Spleen (tissue), 11 donors: Measurements from ENCODE around the gene CCDC188. TPM values are rescaled to one million over a fixed set of nuclear protein-coding genes. Genes with fewer than 3 reads are reported as not detected.
A peak's percentile ranks its signal among the peaks of the same experiment; 100 is the strongest.

ENCODE experiments used
- DNase-seq: peaks from one replicate; pipeline ENCODE4 v3.0.0-alpha.2; 2020
- H3K27ac ChIP-seq, 8 donors: fragments of 200-600 bp; sonication (generic) in 7 of 8; 1 replicate in 4 of 8; 2 replicates in 4 of 8; pipeline versions ENCODE4 v1.5.0 to v1.8.0; 2016 to 2021; ENCODE audit warnings: inconsistent platforms in 4 of 8, mild to moderate bottlenecking in 4 of 8, moderate library complexity in 1 of 8
- H3K27me3 ChIP-seq, 7 donors: fragments of 200-600 bp; sonication (generic) in 6 of 7; replicated peaks in 1 of 7; 1 replicate in 4 of 7; 2 replicates in 3 of 7; pipeline versions ENCODE4 v1.5.0 to v1.8.0; 2016 to 2021; ENCODE audit warnings: inconsistent platforms in 3 of 7, mild to moderate bottlenecking in 1 of 7
- H3K36me3 ChIP-seq, 6 donors: fragments of 200-600 bp; sonication (generic) in 5 of 6; 1 replicate in 4 of 6; 2 replicates in 2 of 6; pipeline versions ENCODE4 v1.5.0 to v1.8.0; 2016 to 2021; ENCODE audit warnings: inconsistent platforms in 2 of 6
- H3K4me1 ChIP-seq, 6 donors: fragments of 200-600 bp; sonication (generic) in 5 of 6; 1 replicate in 3 of 6; 2 replicates in 3 of 6; pipeline versions ENCODE4 v1.5.0 to v1.8.0; 2016 to 2021; ENCODE audit warnings: inconsistent platforms in 3 of 6
- H3K4me3 ChIP-seq, 8 donors: fragments of 200-600 bp; sonication (generic) in 7 of 8; 1 replicate in 4 of 8; 2 replicates in 4 of 8; pipeline versions ENCODE4 v1.5.0 to v1.8.0; 2016 to 2021; ENCODE audit warnings: inconsistent platforms in 4 of 8, mild to moderate bottlenecking in 4 of 8, moderate library complexity in 2 of 8
- H3K9me3 ChIP-seq, 8 donors: fragments of 200-600 bp; sonication (generic) in 7 of 8; 1 replicate in 4 of 8; 2 replicates in 4 of 8; pipeline versions ENCODE4 v1.5.0 to v1.8.0; 2016 to 2021; ENCODE audit warnings: inconsistent platforms in 4 of 8
- POLR2A ChIP-seq, 3 donors: fragments of 450-650 bp; IDR thresholded peaks; one replicate each; pipeline ENCODE4 v1.5.1; 2017; ENCODE audit warnings: antibody characterized with exemption in 3 of 3, mild to moderate bottlenecking in 1 of 3
- POLR2AphosphoS5 ChIP-seq, 3 donors: sonication (generic); formaldehyde crosslinking; IDR thresholded peaks; one replicate each; pipeline ENCODE4 v1.5.1; 2017; ENCODE audit warnings: antibody characterized with exemption in 3 of 3
- WGBS, 5 donors: extraction: QIAGEN DNeasy Blood & Tissue Kit in 3 of 5; methylation state at CpG; one replicate each; pipeline versions ENCODE4 v1.1.5 to v1.1.7; 2013 to 2018; 5-methylcytosine and 5-hydroxymethylcytosine counted together
- intact Hi-C: fragments of 100-400 bp; cut with DNase I; formaldehyde crosslinking; loops from one replicate; pipeline ENCODE4 v1.15.0; 2023; ENCODE audit warnings: low total_unique reads
- polyA plus RNA-seq, 3 donors: library from polyadenylated mRNA; stranded (reverse); fragments of 200-250 nt; gene quantifications; one replicate each; pipeline ENCODE4 v1.2.1, GENCODE V29; 2013
- total RNA-seq, 7 donors: library from RNA; depleted of rRNA in 3 of 7; stranded (reverse); fragments of >200 nt in 3 of 7; fragmentation: NEBNext Ultra II Directional in 4 of 7; extraction: Animal tissue kit (Norgen Biotek cat#: 25700) in 4 of 7; gene quantifications; one replicate each; pipeline versions ENCODE4 v1.1.0 to v1.2.1, GENCODE V29; 2016 to 2021
- TF ChIP-seq, protein P1 (sequence below), 11 experiments: fragments of 200-600 bp in 7 of 11; fragments of 450-650 bp in 4 of 11; sonication (generic) in 4 of 11; IDR thresholded peaks in 8 of 11; conservative IDR thresholded peaks in 3 of 11; 1 replicate in 7 of 11; 2 replicates in 4 of 11; pipeline versions ENCODE4 v1.4.0 to v1.8.0; 2016 to 2021; ENCODE audit warnings: antibody characterized with exemption in 11 of 11, inconsistent platforms in 4 of 11, mild to moderate bottlenecking in 1 of 11
- donor health status: healthy with polysubstance abuse.
- donor health status: DM: no; HTN: no; CAD: no; lungs with moderate emphysema.
- donor health status: DM: no; HTN: no; CAD: no.
- donor health status: Bipolar disorder and iron deficiency.
- donor health status: healthy.
- donor health status: DM: no; HTN: no; CAD: no.
- donor health status: DM: yes; HTN: yes; CAD: no.

The CCDC188 gene
- total and polyA plus RNA-seq, 10 donors, result 0.29 to 7.6 (median 1.8) TPM; not detected in 1

DNA sequence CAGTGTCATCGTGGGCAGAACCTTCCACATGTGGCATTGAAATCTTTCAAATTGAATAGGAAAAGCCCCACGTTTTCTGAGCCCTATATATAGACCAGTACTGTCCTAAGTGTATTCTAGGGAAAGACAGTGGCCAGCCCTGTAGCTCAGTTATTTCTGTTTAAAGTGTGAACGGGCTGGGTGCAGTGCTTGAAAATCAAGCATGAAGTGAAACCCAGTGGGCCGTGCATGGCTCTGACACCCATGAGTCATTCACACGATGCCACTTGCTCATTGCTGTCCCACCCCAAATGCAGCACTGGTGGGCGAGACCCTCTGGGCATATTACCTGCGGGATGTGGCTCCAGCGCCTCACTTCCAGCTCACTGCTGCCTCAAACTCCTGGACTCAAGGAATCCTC is 29.8 kb upstream of the CCDC188 start:
- intact Hi-C loops, result no loop called here
- no peaks in the 10 kb centered on the region for H3K9me3 ChIP-seq
- H3K4me1 ChIP-seq, result no peaks in the 10 kb centered on the region
- no peaks in the 10 kb centered on the region for H3K27me3 ChIP-seq
- no peak overlapping the region for H3K4me3 ChIP-seq
- DNase-seq, result no peak
- 63 to 75% (median 68%) methylated on average over 7 to 8 of the region's 8 CpGs for WGBS, 5 donors
- no peaks in the 10 kb centered on the region for H3K36me3 ChIP-seq
- TF ChIP-seq, protein P1, sequence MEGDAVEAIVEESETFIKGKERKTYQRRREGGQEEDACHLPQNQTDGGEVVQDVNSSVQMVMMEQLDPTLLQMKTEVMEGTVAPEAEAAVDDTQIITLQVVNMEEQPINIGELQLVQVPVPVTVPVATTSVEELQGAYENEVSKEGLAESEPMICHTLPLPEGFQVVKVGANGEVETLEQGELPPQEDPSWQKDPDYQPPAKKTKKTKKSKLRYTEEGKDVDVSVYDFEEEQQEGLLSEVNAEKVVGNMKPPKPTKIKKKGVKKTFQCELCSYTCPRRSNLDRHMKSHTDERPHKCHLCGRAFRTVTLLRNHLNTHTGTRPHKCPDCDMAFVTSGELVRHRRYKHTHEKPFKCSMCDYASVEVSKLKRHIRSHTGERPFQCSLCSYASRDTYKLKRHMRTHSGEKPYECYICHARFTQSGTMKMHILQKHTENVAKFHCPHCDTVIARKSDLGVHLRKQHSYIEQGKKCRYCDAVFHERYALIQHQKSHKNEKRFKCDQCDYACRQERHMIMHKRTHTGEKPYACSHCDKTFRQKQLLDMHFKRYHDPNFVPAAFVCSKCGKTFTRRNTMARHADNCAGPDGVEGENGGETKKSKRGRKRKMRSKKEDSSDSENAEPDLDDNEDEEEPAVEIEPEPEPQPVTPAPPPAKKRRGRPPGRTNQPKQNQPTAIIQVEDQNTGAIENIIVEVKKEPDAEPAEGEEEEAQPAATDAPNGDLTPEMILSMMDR (IDR thresholded peaks at IDR 0.05 in 8 of 11, conservative IDR thresholded peaks at IDR 0.05 in 3 of 11), result no peak
- no peak for TF ChIP-seq POLR2AphosphoS5 (IDR thresholded peaks at IDR 0.05)
- TF ChIP-seq POLR2A (IDR thresholded peaks at IDR 0.05), result no peak
- no peak overlapping the region for H3K27ac ChIP-seq

DNA sequence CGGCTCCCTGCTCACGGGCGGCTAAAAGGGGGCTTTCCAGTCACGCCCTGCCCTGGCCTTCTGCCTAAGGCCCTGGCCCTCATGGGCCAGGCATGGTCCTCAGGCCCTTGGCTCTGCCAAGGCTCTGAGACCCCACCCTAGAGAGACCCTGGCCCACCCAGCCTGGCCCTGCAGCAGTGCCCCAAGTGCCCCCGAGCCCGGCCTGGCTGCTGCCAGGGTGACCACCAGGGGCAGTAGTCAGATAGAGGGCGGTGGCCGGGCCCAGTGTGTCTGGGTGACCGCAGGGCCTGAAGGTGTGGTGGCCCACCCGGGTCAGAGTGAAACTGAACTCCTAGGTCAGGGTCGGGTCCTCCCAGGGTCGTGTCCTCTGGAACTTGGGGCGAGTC is 29.4 kb upstream of the CCDC188 start:
- Histone ChIP-seq H3K27me3 (no peaks in the 10 kb centered on the region), H3K27ac (no peak overlapping the region), H3K36me3 (no peaks in the 10 kb centered on the region), H3K9me3 (no peaks in the 10 kb centered on the region), H3K4me3 (no peak overlapping the region), H3K4me1 (no peaks in the 10 kb centered on the region)
- no peak for DNase-seq
- intact Hi-C loops, result no loop called here
- WGBS, 5 donors, result 78 to 90% (median 85%) methylated on average over 12 to 13 of the region's 13 CpGs
- no peak for TF ChIP-seq POLR2AphosphoS5 (IDR thresholded peaks at IDR 0.05)
- TF ChIP-seq, protein P1 (IDR thresholded peaks at IDR 0.05 in 8 of 11, conservative IDR thresholded peaks at IDR 0.05 in 3 of 11), result peak in 2 of 11 experiments; percentile 27 to 32

DNA sequence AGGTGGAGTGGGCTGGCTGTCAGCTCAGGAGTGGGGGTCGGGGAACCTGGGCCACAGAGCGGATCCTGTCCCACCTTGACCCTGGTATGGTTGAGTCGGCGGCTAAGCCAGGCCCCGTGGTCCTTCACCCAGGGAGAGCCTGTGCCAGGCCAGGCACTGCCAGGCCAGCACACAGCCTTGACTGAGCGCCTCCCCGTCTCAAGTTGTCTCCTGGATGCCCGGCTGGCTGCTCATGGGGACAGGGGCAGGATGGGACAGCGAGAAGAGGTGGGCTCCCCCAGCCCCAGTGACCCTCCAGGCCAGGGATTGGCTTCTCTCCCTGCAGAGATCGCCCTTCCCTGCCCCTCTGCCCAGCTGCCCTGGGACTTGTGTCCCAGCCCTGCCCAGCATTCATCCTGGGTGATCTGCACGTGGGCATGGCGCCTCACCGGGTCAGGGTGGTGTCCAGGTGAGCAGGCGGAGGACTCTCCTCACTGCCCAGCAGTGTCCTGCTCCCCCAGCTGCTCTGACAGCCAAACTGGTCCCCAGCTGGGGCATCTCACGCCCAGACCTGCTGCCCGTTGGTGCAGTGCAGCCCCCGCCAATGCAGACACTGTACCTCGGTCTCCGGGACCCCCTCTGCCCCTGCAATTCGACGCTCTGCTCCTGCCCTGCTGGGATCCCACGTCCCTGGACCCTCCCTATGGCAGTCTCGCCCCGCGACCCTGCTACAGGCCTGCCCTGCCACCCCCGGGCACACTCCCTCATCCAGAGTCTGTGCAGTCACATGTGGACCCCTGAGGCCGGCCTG is 28.8 kb upstream of the CCDC188 start:
- H3K4me3 ChIP-seq, result no peak overlapping the region
- no peak overlapping the region for H3K27ac ChIP-seq
- 84 to 93% (median 88%) methylated on average over 12 to 27 of the region's 27 CpGs for WGBS, 5 donors
- no peaks in the 10 kb centered on the region for H3K9me3 ChIP-seq
- intact Hi-C loops, result no loop called here
- no peaks in the 10 kb centered on the region for H3K36me3 ChIP-seq
- no peaks in the 10 kb centered on the region for H3K4me1 ChIP-seq
- no peak for TF ChIP-seq POLR2AphosphoS5 (IDR thresholded peaks at IDR 0.05)
- no peak for TF ChIP-seq POLR2A (IDR thresholded peaks at IDR 0.05)
- TF ChIP-seq, protein P1 (IDR thresholded peaks at IDR 0.05 in 8 of 11, conservative IDR thresholded peaks at IDR 0.05 in 3 of 11), result no peak
- DNase-seq, result no peak
- H3K27me3 ChIP-seq, result no peaks in the 10 kb centered on the region

DNA sequence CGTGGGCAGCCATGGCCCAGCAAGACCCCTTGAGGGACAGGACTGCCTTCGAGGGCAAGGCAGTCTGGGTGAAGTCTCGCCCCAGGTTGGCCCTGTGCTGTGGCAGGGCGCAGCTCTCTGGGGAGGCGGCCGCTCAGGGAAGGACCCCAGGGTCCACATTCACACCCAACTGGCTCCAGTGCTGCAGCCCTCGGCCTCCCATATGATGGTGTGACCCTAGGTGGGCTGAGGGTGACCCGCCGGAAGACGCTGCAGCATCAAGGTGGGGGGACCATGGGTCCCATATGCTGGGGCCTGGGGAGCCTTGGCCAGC is 28.0 kb upstream of the CCDC188 start:
- DNase-seq, result no peak
- 69 to 97% (median 90%) methylated on average over 7 to 10 of the region's 10 CpGs for WGBS, 5 donors
- no peaks in the 10 kb centered on the region for H3K27me3 ChIP-seq
- H3K27ac ChIP-seq, result no peak overlapping the region
- no peaks in the 10 kb centered on the region for H3K9me3 ChIP-seq
- TF ChIP-seq POLR2A (IDR thresholded peaks at IDR 0.05) (no peak), POLR2AphosphoS5 (IDR thresholded peaks at IDR 0.05) (no peak)
- TF ChIP-seq, protein P1 (IDR thresholded peaks at IDR 0.05 in 8 of 11, conservative IDR thresholded peaks at IDR 0.05 in 3 of 11), result no peak
- H3K36me3 ChIP-seq, result no peaks in the 10 kb centered on the region
- H3K4me1 ChIP-seq, result no peaks in the 10 kb centered on the region
- no peak overlapping the region for H3K4me3 ChIP-seq
- intact Hi-C loops, result no loop called here
